COR-L47 (cell line): ENCODE measurements around the gene HGFAC.

Experiments used
- DNase-seq: peaks from one replicate; lab custom pipeline; 2025; lab: John Stamatoyannopoulos, UW

HGFAC gene

DNA sequence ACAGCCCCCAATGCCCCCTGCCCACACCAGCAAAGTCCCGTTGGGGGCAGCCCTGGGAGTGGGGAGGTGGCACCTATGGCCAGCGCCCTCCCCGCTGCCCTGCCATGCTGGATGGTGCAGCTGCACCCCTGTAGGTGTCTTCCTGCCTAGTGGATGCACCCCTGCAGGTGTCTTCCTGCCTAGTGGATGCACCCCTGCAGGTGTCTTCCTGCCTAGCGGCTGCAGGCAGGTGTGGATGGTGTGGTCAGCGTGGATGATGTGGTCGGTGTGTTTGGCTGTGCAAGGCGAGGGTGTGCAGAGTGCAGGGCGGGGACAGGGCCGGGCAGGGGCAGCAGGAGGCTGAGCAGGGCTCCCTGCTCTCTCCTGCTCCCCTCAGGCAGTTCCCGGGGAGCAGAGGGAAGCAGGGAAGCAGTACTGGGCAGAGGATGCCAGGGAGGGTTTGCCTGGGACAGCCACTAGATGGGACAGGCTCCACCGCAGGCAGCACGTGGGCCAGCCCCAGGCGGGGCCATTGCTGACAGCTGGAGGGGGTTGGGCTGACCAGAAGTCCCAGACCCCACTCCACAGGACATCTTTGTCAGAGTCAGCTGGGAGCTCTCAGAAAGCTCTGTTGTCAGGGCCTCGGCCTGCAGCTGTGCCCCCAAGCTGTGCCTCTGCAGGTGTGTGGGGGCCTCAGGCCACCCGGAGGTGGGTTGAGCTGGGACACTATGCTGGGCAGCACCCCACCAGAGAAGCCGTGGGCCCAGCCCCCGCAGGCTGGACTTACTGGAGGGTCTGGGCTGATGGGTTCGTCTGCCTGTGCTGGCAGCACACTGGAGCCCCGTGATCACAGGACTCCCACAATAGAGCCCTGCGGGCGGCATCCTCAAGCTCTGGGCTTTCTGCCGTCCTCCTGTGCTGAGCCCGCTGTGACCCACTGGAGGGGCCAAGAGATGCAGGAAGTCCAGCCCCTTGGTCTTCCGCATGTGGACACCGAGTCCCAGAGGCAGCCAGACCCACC, 45.1 kb downstream of the HGFAC start:
- peak; percentile 71 for DNase-seq

GRCh38 chr4:3487861-3488260, 46.1 kb downstream of the HGFAC start:
- no peak for DNase-seq

GRCh38 chr4:3488820-3489219, 47.1 kb downstream of the HGFAC start:
- DNase-seq, result no peak

- no peak for DNase-seq
Measured at GRCh38 chr4:3489451-3489962, 47.7 kb downstream of the HGFAC start.

DNA sequence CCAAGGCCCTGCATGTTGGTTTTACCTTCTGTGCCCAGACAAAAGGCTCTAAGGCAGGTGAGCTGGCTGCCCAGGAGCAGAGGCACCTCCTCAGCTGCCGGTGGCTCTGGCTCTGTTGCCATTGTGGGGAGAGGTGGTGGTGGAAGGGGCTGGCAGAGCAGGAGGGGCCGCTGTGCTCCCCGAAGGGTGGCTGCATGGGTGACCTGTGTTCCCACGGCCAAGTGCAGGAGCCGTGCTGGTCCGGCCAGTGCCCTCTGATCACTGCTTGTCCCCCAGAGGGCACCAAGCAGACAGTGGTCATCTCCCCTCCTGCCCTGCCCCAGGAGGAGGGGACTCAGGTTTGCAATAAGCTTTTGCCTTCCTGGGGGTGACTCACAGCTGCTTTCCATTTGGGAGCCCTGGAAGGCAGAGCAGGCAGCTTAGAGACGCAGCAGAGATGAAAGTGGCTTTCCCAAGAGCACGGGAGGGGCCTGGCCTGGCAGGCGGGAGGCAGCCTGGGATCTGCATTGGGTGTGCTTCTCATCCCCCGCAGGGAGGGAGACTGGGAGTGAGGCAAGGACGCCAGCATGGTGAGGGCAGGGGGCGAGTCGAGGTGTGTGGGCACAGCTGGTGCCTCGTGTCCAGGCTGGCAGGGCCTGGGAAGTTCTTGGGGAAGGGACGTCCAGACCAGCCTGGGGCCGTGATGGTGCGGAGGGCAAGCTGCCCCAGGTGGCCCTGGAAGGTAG, 50.1 kb downstream of the HGFAC start:
- no peak for DNase-seq

GRCh38 chr4:3492741-3493719, 51.3 kb downstream of the HGFAC start:
- DNase-seq, result no peak

DNA sequence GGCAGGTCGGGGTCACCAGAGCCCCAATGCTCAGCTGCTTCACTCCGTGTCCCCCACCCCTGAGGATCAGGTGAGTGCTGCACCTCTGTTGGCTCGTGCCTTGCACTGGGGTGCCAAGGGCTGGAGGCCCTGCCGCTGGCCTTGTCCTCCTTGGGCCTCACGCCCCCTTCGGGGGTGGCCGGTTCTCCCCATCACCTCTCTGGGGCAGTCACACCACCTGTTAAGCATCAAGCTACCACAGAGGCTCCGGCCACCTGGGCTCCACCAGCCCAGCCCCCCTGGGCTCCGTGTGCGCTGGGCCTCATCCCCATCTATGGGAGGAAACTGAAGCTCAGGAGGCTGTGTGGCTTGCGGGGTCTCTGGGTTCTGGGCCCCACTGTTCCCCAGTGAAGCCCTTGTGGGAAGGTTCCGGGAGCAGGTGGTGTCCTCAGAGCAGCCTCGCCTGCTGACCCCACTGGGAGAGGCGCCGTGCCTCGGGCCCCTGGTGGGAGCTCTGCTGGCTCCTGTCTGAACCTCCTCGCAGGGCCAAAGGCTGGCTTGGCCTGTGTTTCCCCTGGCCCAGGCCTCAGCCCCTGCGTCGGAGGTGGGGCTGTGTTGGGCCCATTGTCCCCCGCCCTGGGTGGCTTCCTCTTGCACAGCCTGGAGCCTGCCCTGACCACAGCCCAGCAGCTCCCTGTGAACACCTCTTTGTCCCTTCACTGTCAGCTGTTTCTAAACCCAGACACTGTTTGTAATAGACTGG, 52.1 kb downstream of the HGFAC start:
- no peak for DNase-seq

DNA sequence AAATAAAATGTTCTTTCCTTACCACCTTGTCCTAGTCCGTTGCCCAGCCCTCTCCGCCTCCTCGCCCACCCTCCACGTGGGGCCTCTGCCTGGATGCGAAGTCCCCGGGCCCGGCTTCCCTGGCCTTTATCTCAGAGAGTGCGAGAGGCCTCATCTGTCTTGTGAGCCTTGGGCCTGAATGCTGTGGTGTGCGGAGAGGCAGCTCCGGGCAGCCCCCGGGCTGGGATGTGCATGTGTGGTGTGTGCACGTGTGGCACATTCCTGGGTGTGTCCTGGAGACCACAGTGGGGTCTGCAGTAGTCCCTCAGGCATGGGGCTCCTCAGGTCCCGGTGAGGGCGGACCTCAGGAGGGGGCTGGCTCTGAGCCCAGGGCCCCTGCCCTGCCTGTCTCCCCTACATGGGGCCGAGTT, 52.7 kb downstream of the HGFAC start:
- DNase-seq, result no peak

- no peak for DNase-seq
Measured at GRCh38 chr4:3495204-3495975, 53.6 kb downstream of the HGFAC start.

DNA sequence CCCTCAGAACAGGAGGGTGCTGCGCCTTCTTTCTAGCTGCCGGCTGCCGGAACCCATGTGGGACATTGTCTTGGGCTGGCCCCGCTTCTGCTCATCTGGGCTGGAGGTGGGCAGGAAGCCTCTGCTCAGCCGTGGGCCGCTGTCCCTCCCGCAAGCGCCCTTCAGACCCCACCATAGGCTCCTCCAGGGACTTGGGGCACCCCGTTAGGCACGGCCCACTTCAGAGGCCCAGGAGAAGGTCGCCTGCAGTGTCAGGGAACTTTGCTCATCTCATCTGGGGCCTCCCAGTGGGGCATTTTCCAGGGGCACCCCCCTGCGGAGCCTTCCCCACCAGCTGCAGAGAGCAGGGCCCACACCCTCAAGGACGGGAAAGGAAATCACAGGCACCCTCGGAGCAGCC, 54.3 kb downstream of the HGFAC start:
- no peak for DNase-seq

DNA sequence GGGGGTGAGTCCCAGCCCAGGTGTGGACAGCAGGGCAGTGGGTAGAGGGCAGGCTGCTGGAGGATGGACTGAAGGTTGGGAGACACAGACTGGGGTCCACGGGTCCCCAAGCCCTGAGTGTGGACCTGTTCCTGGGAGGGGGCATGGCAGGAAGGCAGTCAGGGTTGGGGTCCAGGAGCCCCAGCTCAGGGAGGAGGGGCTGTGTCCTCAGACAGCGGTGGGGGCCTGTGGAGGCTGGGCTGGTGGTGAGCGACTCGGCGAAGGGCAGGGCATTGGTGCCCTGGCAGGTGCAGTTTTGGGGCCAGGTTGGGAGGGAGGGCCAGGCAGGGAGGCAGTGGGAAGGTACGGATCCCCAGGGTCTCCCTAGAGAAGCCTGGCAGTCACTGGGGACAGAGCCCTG, 55.3 kb downstream of the HGFAC start:
- no peak for DNase-seq

- DNase-seq, result no peak
Measured at GRCh38 chr4:3497523-3498389, 56.0 kb downstream of the HGFAC start.

DNA sequence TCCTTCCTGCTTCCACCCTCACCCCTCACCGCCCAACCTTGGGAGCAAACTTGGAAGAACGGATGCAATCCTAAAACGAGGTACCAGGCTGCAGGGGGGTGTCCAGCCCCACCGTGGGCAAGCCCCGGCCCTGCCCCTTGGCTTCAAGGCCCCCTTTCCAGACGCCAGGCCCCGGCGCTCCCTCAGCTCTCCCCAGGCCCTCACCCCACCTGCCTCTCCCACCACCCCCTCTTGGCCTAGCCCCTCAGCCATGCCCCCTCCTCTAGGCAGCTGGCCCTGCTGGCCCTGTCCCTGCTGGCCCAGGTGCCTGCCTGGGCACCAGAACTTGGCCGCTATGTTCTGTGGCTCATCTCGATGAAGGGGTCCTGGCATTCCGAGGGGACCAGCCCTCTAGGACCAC, 56.6 kb downstream of the HGFAC start:
- DNase-seq, result no peak
